Loucy (cell line): ENCODE measurements around the gene PUS10.

Experiments
- CTCF ChIP-seq: fragments of 200-600 bp; sonication (generic); conservative IDR thresholded peaks from 2 replicates; pipeline ENCODE4 v1.5.1; 2014; ENCODE audit warnings: mild to moderate bottlenecking, antibody characterized with exemption, low read length
- EZH2phosphoT487 ChIP-seq: fragments of 200-600 bp; IDR thresholded peaks from 2 replicates; pipeline ENCODE4 v1.6.1; 2018; ENCODE audit warnings: antibody characterized with exemption, mild to moderate bottlenecking, moderate library complexity, borderline replicate concordance

DNA sequence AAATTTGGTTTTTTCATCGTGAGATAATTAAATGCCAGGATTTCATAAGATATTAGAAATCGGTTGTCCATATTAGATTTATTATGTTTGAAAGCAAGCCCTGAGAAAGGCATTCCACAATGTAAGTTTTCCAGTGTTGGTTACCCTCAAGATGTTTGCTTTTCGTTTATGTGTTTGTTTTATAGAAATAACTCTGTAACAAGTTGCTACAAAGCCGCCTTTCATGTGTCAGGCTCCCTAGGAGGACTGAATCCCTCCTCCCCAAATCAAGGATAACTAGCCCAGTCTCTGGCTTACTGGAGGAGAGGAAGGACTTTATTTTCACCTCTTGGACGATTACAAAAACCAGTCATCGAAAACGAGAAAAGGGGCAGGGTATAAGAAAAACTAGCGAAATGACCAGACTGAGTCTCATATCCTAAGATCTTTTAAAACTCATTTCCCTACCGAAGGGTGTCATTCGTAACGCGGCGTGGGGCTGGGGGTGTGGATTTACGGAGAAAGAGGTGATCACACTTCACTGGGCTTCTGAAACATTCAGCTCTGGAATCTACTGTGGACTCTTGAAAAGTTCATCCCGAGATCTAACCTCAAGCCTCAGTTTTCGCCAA, 1.6 kb downstream of the PUS10 start:
- TF ChIP-seq CTCF (no peak), EZH2phosphoT487 (no peak)
